HEK293T (cell line): Measurements from ENCODE around the gene CHST11.
"Not testable (repeated sequence)": the region's sequence is repeated elsewhere in the genome, so short reads cannot be mapped to it uniquely, and the experiment has no call there.

ENCODE experiments used
- BHLHE40 ChIP-seq: fragments of 450-650 bp; IDR thresholded peaks from 2 replicates; pipeline ENCODE4 v1.6.1; 2016; ENCODE audit warnings: mild to moderate bottlenecking, moderate library complexity, borderline replicate concordance
- ELF4 ChIP-seq: fragments of 450-650 bp; IDR thresholded peaks from 2 replicates; pipeline ENCODE4 v1.6.1; 2017; ENCODE audit warnings: antibody characterized with exemption
- FOXA1 ChIP-seq: fragments of 450-650 bp; IDR thresholded peaks from 2 replicates; pipeline ENCODE4 v1.6.1; 2016; ENCODE audit warnings: mild to moderate bottlenecking
- FOXK2 ChIP-seq: fragments of 450-650 bp; IDR thresholded peaks from 2 replicates; pipeline ENCODE4 v1.6.1; 2016; ENCODE audit warnings: mild to moderate bottlenecking
- FOXM1 ChIP-seq: fragments of 450-650 bp; IDR thresholded peaks from 2 replicates; pipeline ENCODE4 v1.6.1; 2017; ENCODE audit warnings: mild to moderate bottlenecking, borderline replicate concordance
- LEF1 ChIP-seq: fragments of 450-650 bp; IDR thresholded peaks from 2 replicates; pipeline ENCODE4 v1.6.1; 2017; ENCODE audit warnings: mild to moderate bottlenecking, borderline replicate concordance
- SP1 ChIP-seq: fragments of 450-650 bp; IDR thresholded peaks from 2 replicates; pipeline ENCODE4 v1.6.1; 2017
- SUZ12 ChIP-seq: fragments of 450-650 bp; IDR thresholded peaks from 2 replicates; pipeline ENCODE4 v1.6.1; 2016; ENCODE audit warnings: mild to moderate bottlenecking
- TARDBP ChIP-seq: fragments of 450-650 bp; IDR thresholded peaks from 2 replicates; pipeline ENCODE4 v1.6.1; 2016

DNA sequence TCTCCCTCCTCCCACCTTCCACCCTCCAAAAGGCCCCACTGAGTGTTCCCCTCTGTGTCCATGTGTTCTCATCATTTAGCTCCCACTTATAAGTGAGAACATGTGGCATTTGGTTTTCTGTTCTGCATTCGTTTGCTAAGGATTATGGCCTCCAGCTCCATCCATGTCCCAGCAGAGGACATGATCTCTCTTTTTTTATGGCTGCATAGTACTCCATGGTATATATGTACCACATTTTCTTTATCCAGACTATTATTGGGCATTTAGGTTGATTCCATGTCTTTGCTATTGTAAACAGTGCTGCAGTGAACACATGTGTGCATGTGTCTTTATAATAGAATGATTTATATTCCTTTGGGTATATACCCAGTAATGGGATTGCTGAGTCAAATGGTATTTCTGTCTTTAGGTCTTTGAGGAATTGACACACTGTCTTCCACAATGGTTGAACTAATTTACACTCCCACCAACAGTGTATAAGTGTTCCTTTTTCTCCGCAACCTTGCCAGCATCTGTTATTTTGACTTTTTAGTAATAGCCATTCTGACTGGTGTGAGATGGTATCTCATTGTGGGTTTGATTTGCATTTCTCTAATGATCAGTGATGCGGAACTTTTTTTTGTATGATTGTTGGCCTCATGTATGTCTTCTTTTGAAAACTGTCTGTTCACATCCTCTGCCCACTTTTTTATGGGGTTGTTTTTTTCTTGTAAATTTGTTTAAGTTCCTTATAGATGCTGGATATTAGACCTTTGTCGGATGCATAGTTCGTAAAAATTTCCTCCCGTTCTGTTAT lies 287.2 kb downstream of the CHST11 start:
- not testable (repeated sequence) for TF ChIP-seq SUZ12, FOXM1, LEF1, TARDBP, ELF4, BHLHE40, FOXK2, FOXA1, SP1
